Stimulated activated CD4-positive, alpha-beta T cell treated with anti-CD3 and anti-CD28 coated beads, Interleukin-1b, Interleukin-23, amount 100 ng/mL, for 48 hours (primary cell): Measurements from ENCODE around the gene RAB11A.

ENCODE experiments used
- DNase-seq: peaks from one replicate; pipeline ENCODE4 v3.0.0-alpha.2; 2020

Gene RAB11A

DNA sequence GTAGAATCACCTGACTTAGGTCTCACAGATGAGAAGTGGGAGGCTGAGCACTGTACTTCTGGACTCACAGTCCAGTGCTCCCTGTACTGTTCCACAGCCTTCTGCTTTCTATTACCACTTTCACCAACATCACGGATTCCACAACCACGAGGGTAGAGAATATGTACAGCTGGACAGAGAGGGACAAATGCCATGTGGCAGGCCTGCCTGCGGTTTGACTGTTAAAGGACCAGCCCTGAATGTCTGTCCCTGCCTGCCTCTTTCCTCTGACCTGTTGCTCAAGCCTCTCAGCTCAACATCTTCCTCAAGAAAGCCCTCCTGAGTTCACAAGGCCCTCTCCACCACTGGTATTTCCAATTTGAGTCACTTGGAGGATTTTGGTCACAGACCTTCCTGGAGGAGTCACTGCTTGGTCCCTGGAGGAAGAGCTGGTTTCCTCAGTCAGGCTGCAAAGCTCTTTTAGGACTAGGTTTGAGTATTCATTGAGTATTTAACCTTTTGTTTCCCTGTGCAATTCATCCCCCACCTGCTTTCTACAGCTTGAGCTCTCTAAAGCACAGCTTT is 49.1 kb downstream of the RAB11A start:
- DNase-seq: no peak

DNA sequence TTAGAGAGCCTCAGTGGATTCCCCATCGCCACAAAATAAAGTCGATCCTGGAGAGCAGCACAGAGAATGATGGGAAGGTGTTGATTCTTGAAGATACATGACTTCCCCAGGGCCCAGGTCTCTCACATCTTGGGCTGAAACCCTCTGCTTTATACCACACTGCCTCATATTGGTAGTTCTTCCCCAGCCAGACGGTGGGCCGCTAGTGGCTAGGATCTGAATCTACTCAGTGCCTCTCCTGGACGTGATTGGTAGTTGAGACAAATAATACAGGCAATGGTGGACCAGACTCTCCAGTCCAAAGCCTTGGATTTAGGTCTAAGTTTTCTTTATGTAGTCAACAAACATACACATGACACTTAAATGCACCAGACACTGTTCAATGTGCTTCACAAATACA is 49.7 kb downstream of the RAB11A start:
- no peak for DNase-seq

GRCh38 chr15:65919353-65919752 is 50.1 kb downstream of the RAB11A start:
- no peak for DNase-seq

DNA sequence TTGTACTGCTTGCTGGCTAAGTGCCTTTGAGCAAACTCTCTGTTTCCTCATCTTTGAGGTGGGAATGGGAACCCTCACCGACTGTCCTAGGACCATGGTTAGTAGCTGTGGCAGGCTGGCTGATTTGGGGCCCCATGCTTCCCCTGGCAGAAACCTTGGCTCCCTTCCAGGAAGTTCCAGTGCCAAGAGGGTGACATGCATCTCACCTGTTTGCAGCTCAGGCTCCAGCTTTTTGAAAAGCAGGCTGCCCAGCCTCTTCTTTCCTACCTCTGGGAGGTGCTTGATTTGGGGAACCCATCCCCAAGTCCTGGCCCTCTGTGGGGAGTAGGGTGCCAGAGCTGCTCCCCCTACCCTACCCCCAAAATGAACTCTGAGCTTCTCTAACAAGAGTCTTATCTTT is 50.8 kb downstream of the RAB11A start:
- DNase-seq: no peak

- no peak for DNase-seq
These were observed 51.6 kb downstream of the RAB11A start for GRCh38 chr15:65920825-65921309.

DNA sequence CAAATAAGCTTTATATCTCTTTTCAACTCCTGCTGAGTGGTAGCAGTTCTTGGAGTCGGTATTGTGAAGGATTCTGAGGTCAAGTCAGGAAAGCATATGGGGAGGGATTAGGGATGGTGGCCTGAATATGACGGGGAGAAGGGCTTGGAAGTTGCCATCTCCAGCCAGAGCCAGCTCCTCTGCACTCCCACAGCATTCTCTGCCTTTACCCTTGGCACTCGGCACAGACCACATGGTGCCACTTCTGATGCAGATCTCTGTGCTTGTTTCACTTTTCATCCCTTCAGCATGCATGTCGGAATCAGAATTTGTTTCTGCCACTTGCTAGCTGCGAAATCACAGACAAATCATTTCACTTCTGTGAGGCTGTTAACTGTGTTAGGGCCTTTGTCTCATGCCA is 52.5 kb downstream of the RAB11A start:
- no peak for DNase-seq

DNA sequence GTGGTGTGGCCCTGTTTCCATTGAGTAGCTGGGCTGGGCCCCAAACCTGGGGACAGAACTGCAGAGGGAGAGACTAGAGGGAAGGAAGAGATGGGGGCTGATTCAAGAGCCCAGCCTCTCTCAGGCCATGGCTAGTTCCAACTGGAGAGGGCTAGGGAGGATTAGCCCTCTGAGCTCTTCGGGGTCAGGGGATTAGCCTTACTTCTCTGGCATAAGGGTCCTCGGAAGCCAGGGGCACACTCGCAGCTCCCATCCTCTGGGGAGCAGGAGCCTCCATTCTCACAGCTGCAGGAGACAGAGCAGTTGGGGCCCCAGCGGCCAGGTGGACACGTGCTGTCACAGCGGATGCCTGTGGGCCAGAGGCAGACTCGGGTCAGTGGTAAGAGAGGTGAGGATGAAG is 53.3 kb downstream of the RAB11A start:
- DNase-seq: no peak

DNA sequence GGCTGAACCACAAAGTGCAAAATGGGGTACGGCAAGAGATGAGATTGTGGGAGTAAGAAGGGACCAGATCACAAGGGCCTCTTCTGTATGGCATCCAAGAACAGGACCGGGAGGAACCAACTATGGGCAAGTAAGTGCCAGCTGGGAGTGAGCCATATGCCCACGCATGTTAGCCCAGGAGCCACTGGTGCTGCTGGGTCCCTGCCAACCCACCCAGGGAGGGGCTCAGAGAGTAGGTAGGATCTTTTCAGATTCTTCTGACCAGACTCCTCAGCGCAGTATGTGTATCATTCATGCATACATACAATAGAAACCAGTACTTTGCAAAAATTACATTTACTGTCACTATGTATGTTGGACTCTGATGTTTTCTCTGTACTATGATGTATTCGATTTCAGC is 54.0 kb downstream of the RAB11A start:
- no peak for DNase-seq

- no peak for DNase-seq
These were observed 54.7 kb downstream of the RAB11A start for GRCh38 chr15:65924004-65924403.

DNA sequence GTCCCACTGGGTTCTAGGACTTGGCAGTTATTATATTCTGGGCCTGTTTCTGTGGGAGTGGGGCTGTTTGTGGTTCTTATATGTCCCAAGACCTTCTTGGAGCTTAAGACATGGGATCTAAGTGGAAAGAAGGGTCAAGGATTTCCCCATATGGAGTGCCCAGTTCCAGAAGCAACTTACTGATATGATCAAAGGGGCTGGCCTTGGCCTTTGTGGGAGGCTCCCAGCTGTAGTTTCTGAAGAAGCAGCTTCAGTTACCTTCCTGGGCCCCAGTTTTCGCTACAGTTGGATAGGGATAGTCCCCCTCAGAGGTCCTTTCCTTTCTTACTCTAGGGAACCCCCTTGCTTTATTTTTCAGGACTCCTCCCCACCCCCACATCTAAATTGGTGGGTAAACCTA is 56.0 kb downstream of the RAB11A start:
- DNase-seq: no peak

DNA sequence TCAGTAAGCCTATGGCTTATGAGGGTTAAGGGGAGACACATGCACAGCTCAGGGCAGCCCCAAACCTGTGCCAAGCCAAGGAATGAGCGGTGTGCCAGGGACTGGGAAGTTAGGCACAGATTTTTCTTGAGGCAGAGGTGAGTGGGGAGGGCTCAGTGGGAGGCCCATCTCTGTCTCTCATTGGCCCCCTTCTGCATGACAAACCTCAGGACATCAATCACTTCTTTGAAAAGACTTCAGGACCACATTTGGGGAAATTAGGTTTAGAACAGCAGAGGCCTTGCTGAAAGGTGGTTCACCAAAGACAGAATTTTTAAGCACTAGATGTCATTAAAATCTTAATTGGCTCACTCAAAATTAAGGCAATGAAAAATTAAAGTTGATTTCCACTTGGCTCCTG is 57.2 kb downstream of the RAB11A start:
- no peak for DNase-seq

DNA sequence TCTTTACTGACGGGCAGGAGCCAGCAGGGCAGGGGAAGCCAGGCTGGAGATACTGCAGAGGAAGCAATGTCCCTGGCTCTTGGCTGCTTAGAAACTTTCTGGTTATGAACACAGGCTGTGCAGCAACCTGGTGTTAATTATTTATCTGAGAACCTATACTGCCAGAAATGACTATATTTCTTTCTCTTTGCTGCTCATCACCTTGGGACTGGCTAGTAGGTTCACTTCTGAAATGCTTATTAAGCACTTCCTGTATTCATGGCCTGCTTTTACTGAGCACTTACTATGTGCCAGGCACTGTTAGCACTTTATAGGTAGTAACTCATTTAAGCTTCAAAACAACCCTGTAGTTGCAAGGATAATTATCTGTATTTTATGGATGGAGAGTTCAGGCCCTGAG is 57.6 kb downstream of the RAB11A start:
- DNase-seq: no peak

- DNase-seq: no peak
These were observed 58.3 kb downstream of the RAB11A start for GRCh38 chr15:65927545-65927944.

GRCh38 chr15:65929573-65929972 is 60.3 kb downstream of the RAB11A start:
- DNase-seq: no peak

DNA sequence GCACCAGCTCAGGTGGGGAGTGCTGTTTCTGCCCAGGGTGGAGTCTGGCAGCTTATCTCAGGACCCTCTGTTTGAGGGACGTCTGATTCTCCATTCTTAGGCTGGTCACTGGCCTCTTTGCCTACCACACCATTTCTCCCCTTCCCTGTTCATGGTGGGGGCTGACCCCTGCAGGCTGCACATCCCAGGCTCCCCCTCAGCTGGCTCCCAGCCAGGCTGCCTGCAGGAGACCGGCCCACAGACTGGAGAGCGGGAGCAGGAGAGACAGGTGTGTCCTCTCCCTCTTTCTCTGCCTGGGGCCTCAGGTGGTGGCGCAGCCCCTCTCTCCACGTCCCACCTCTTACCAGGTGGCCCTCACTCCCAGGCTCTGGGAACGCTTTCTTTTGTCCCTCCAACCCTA is 60.8 kb downstream of the RAB11A start:
- no peak for DNase-seq

- DNase-seq: no peak
These were observed 61.9 kb downstream of the RAB11A start for GRCh38 chr15:65931221-65931620.

GRCh38 chr15:65935391-65935790 is 66.1 kb downstream of the RAB11A start:
- no peak for DNase-seq

- DNase-seq: no peak
These were observed 67.0 kb downstream of the RAB11A start for GRCh38 chr15:65936282-65936681.

DNA sequence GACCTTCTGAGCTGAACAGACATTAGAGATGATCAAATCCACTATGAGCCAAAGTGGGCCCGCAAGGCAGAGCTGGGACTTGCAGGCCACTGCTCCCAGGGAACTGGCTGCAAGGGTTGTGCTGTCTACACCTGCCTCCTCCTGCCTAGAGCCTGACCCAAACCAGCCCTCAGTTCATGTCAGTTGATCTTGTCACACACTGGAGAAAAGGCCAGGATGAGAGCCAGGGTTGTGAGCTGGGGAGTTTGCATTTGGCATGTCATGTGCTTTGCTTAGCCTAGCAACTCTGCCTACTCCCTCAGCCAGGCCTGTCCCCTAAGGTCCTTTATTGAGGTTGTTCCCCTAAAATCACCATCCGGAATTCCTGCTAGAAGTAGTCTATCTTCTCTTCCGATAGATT is 67.8 kb downstream of the RAB11A start:
- DNase-seq: no peak

GRCh38 chr15:65937476-65937875 is 68.2 kb downstream of the RAB11A start:
- no peak for DNase-seq

GRCh38 chr15:65938604-65939003 is 69.3 kb downstream of the RAB11A start:
- DNase-seq: no peak

GRCh38 chr15:65939901-65940617 is 70.8 kb downstream of the RAB11A start:
- no peak for DNase-seq

- DNase-seq: no peak
These were observed 71.3 kb downstream of the RAB11A start for GRCh38 chr15:65940618-65940909.
